Ishikawa (cell line): Measurements from ENCODE around the gene TMEM131.

Experiments used
- CEBPB ChIP-seq: IDR thresholded peaks from 2 replicates; pipeline ENCODE4 v1.6.1; 2012
- CREB1 ChIP-seq: IDR thresholded peaks from 2 replicates; pipeline ENCODE4 v1.6.1; 2012; ENCODE audit warnings: low read depth
- EGR1 ChIP-seq: IDR thresholded peaks from 2 replicates; pipeline ENCODE4 v1.6.1; 2012
- EP300 ChIP-seq: IDR thresholded peaks from 2 replicates; pipeline ENCODE4 v1.6.1; 2012; ENCODE audit warnings: borderline replicate concordance
- FOXM1 ChIP-seq: IDR thresholded peaks from 2 replicates; pipeline ENCODE4 v1.6.1; 2012; ENCODE audit warnings: low read depth, borderline replicate concordance
- RAD21 ChIP-seq: IDR thresholded peaks from 2 replicates; pipeline ENCODE4 v1.6.1; 2012; ENCODE audit warnings: low read depth
- TAF1 ChIP-seq: IDR thresholded peaks from 2 replicates; pipeline ENCODE4 v1.6.1; 2012; ENCODE audit warnings: low read depth, mild to moderate bottlenecking
- TCF12 ChIP-seq: IDR thresholded peaks from 2 replicates; pipeline ENCODE4 v1.6.1; 2012; ENCODE audit warnings: low read depth
- TEAD4 ChIP-seq: IDR thresholded peaks from 2 replicates; pipeline ENCODE4 v1.6.1; 2012
- YY1 ChIP-seq: IDR thresholded peaks from 2 replicates; pipeline ENCODE4 v1.6.1; 2012; ENCODE audit warnings: low read depth
- ZBTB7A ChIP-seq: IDR thresholded peaks from 2 replicates; pipeline ENCODE4 v1.6.1; 2012; ENCODE audit warnings: low read depth
- TF ChIP-seq, protein P1 (sequence below): IDR thresholded peaks from 2 replicates; pipeline ENCODE4 v1.6.1; 2012; ENCODE audit warnings: low read depth, mild to moderate bottlenecking
- TF ChIP-seq, protein P2 (sequence below): IDR thresholded peaks from 2 replicates; pipeline ENCODE4 v1.6.1; 2012

DNA sequence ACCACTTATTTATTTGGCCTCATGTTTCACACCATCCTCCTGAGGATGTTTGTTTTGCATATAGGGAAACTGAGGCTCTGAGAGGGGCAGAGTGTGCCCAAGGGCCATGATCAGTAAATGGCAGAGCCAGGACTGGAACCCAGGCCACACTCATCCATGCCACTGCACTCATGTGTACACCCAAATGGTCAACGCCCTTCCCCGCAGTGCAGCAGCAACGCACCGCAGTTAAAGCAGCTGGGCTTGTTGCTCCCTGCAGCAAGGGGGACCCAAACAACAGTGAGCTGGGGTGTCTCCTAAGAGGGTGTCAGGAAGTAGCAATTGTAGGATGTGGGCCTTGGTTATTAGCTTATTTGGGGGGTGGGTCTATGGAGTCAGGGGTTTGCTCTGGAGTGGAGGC, 245.7 kb downstream of the TMEM131 start:
- no peak for TF ChIP-seq CREB1
- TF ChIP-seq, protein P1, sequence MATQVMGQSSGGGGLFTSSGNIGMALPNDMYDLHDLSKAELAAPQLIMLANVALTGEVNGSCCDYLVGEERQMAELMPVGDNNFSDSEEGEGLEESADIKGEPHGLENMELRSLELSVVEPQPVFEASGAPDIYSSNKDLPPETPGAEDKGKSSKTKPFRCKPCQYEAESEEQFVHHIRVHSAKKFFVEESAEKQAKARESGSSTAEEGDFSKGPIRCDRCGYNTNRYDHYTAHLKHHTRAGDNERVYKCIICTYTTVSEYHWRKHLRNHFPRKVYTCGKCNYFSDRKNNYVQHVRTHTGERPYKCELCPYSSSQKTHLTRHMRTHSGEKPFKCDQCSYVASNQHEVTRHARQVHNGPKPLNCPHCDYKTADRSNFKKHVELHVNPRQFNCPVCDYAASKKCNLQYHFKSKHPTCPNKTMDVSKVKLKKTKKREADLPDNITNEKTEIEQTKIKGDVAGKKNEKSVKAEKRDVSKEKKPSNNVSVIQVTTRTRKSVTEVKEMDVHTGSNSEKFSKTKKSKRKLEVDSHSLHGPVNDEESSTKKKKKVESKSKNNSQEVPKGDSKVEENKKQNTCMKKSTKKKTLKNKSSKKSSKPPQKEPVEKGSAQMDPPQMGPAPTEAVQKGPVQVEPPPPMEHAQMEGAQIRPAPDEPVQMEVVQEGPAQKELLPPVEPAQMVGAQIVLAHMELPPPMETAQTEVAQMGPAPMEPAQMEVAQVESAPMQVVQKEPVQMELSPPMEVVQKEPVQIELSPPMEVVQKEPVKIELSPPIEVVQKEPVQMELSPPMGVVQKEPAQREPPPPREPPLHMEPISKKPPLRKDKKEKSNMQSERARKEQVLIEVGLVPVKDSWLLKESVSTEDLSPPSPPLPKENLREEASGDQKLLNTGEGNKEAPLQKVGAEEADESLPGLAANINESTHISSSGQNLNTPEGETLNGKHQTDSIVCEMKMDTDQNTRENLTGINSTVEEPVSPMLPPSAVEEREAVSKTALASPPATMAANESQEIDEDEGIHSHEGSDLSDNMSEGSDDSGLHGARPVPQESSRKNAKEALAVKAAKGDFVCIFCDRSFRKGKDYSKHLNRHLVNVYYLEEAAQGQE: no peak
- no peak for TF ChIP-seq YY1
- TF ChIP-seq TAF1: no peak
- no peak for TF ChIP-seq EP300
- no peak for TF ChIP-seq RAD21
- no peak for TF ChIP-seq ZBTB7A
- no peak for TF ChIP-seq CEBPB
- TF ChIP-seq, protein P2, sequence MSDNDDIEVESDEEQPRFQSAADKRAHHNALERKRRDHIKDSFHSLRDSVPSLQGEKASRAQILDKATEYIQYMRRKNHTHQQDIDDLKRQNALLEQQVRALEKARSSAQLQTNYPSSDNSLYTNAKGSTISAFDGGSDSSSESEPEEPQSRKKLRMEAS: no peak
- no peak for TF ChIP-seq EGR1
- TF ChIP-seq FOXM1: no peak
- no peak for TF ChIP-seq TCF12
- TF ChIP-seq TEAD4: no peak
